ENCODE data around the gene ATP12A.

DNA sequence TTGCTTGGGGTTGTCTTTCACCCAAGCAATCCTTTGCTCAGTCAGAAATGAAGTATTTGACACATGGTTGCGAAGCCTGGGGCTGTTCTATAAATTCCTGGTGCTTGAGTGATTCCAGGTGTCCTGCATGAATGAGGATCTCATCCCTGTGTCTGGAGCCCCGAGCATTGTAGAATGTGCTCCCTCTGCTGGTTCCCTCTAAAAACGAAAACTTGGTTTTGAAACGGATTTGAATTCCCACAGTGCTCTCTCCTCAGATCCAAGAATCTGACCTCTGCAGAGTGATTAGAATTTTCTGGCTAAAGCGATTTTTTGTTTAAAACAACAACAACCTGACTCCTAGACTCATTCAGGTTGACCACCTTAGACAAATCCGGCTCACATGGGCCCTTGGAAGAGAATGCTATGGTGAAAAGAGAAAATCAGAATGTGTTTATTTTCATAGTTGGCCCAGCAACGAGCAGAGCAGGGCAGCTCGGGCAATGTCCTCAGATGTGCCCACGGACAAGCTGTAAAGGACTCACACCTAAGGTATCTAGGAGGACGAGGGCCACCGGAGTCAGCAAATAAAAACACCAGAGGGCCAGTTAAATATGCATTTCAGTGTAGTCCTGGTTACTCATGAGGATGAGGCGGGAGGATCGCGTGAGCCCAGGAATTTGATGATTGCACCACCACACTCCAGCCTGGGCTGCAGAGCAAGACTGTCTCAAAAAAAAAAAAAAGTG is 8.7 kb upstream of the ATP12A start:
- no peak for TF ChIP-seq POLR2A (IDR thresholded peaks at IDR 0.05)
- TF ChIP-seq, protein P1, sequence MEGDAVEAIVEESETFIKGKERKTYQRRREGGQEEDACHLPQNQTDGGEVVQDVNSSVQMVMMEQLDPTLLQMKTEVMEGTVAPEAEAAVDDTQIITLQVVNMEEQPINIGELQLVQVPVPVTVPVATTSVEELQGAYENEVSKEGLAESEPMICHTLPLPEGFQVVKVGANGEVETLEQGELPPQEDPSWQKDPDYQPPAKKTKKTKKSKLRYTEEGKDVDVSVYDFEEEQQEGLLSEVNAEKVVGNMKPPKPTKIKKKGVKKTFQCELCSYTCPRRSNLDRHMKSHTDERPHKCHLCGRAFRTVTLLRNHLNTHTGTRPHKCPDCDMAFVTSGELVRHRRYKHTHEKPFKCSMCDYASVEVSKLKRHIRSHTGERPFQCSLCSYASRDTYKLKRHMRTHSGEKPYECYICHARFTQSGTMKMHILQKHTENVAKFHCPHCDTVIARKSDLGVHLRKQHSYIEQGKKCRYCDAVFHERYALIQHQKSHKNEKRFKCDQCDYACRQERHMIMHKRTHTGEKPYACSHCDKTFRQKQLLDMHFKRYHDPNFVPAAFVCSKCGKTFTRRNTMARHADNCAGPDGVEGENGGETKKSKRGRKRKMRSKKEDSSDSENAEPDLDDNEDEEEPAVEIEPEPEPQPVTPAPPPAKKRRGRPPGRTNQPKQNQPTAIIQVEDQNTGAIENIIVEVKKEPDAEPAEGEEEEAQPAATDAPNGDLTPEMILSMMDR (IDR thresholded peaks at IDR 0.05): peak; percentile 29 to 70 (median 54)

Measured in heart left ventricle (tissue), 13 donors.